ENCODE results near the gene PHYHD1. TPM values are rescaled to one million over a fixed set of nuclear protein-coding genes. Genes with fewer than 3 reads are reported as not detected.

The PHYHD1 gene
- total RNA-seq, 1 donor from 2014 or later, result 23.6 TPM

DNA sequence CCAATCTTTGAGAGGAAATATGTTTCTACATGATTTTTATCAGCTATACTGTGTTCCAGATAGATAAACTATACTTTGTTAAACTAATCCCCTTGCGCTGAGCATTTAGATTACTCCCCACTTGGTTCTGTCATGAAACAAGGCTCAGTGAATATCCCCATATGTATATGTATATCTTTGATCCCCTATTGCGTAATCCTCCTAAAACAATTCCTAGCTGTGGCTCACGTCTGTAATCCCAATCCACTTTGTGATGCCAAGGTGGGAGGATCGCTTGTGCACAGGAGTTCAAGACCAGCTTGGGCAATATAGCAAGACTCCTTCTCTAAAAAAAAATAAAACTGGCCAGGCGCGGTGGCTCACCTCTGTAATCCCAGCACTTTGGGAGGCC, 2.7 kb downstream of the PHYHD1 start:
- intact Hi-C loops (cut with DNase I), result no loop called here
- Histone ChIP-seq H3K9me3 (no peaks in the 10 kb centered on the region), H3K27ac (peak overlapping the region; percentile 96), H3K36me3 (peaks cover 0 to 4% of the 10 kb centered on the region in 2 donors), H3K27me3 (no peaks in the 10 kb centered on the region), H3K4me1 (peaks cover 65% of the 10 kb centered on the region), H3K4me3 (no peak overlapping the region)
- TF ChIP-seq POLR2A (IDR thresholded peaks at IDR 0.05), result no peak
- TF ChIP-seq POLR2AphosphoS5 (IDR thresholded peaks at IDR 0.05; ENCODE audit: insufficient read depth in 1 of 2, low read depth in 1 of 2), result no peak
- TF ChIP-seq, protein P1, sequence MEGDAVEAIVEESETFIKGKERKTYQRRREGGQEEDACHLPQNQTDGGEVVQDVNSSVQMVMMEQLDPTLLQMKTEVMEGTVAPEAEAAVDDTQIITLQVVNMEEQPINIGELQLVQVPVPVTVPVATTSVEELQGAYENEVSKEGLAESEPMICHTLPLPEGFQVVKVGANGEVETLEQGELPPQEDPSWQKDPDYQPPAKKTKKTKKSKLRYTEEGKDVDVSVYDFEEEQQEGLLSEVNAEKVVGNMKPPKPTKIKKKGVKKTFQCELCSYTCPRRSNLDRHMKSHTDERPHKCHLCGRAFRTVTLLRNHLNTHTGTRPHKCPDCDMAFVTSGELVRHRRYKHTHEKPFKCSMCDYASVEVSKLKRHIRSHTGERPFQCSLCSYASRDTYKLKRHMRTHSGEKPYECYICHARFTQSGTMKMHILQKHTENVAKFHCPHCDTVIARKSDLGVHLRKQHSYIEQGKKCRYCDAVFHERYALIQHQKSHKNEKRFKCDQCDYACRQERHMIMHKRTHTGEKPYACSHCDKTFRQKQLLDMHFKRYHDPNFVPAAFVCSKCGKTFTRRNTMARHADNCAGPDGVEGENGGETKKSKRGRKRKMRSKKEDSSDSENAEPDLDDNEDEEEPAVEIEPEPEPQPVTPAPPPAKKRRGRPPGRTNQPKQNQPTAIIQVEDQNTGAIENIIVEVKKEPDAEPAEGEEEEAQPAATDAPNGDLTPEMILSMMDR (IDR thresholded peaks at IDR 0.05), result no peak
- DNase-seq (ENCODE audit: extremely low spot score in 2 of 2), result no peak

DNA sequence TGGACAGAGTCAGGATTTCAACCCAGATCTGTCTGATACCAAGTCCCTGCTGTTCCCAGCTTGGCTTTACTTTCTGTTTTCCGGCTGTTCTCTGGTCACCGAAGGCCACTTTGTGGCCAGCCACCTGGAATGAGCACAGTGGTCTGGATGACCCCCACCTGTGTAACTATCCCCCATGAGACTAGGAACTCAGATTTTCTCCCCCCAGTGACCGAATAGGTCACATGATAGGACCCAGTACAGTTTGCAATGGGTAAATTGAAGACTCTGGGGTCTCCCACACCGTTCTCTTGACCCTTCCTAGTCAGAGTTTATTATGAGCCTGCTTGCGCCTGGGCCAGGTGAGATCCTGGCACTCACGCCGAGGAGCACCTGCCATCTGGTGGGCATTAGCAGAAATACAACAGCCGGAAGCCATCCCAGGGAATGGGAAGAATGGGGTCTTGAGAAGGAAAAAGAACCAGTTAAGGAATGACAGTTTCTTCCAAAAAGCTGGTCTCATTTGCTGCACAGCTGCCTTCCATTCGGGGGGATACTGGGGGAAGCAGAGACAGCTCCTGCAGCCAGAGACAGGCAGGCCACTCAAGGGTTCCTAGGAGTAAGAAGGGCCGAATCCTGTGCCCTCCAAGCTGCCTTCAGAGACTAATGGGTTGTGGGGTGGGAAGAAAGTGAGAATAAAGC, 7.1 kb downstream of the PHYHD1 start:
- DNase-seq (ENCODE audit: extremely low spot score in 2 of 2), result no peak

DNA sequence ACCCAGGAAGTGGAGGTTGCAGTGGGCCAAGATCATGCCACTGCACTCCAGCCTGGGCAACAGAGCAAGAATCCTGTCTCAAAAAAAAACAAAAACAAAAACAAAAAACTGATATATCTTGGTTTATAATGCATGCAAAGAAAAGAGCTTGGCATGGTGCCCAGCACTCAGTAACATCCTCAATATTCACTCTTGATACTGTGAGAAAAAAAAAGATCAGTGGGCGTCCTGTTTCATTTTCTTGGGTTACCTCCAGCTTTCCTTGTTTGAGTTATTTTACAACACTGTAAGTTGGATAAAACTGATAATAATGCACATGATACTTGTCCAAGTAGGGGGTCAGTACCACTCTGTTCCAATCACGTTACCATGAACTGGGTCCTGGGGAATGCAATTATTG, 7.8 kb downstream of the PHYHD1 start:
- no peak for TF ChIP-seq POLR2AphosphoS5 (IDR thresholded peaks at IDR 0.05; ENCODE audit: insufficient read depth in 1 of 2, low read depth in 1 of 2)
- TF ChIP-seq, protein P1 (IDR thresholded peaks at IDR 0.05), result no peak
- no peak for TF ChIP-seq POLR2A (IDR thresholded peaks at IDR 0.05)
- intact Hi-C loops (cut with DNase I), result loop anchor here (5.0 kb wide), 1 partner anchor 66 kb away; no protein-coding TSS in a partner anchor
- no peaks in the 10 kb centered on the region for H3K9me3 ChIP-seq

More for the DNA sequence above, 7.1 kb downstream of the PHYHD1 start:
- peaks cover 23% of the 10 kb centered on the region for H3K4me1 ChIP-seq
- no peaks in the 10 kb centered on the region for H3K36me3 ChIP-seq
- H3K4me3 ChIP-seq, result no peak overlapping the region
- intact Hi-C loops (cut with DNase I), result loop anchor here (5.0 kb wide), 1 partner anchor 66 kb away; no protein-coding TSS in a partner anchor
- no peaks in the 10 kb centered on the region for H3K27me3 ChIP-seq
- no peaks in the 10 kb centered on the region for H3K9me3 ChIP-seq
- peak in 1 of 2 donors; percentile 40 for TF ChIP-seq POLR2AphosphoS5 (IDR thresholded peaks at IDR 0.05; ENCODE audit: insufficient read depth in 1 of 2, low read depth in 1 of 2)
- no peak for TF ChIP-seq POLR2A (IDR thresholded peaks at IDR 0.05)
- TF ChIP-seq, protein P1 (IDR thresholded peaks at IDR 0.05), result peak; percentile 72 to 94 (median 85)
- H3K27ac ChIP-seq, result peak overlapping the region; percentile 66

DNA sequence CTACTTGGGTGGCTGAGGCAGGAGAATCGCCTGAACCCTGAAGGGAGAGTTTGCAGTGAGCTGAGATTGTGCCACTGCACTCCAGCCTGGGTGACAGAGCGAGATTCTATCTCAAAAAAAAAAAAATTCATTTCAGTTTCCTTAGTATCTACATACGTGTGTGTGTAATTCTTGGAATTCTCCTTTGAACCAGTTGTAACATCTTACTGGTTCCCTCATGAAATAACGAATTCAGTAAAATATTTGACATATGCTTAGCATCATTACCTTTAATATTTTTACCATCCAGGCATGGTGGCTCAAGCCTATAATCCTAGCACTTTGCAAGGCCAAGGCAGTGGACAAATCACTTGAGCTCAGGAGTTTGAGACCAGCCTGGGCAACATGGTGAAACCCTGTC, 8.8 kb downstream of the PHYHD1 start:
- intact Hi-C loops (cut with DNase I), result loop anchor here (5.0 kb wide), 1 partner anchor 67 kb away; no protein-coding TSS in a partner anchor

More for the DNA sequence above, 7.8 kb downstream of the PHYHD1 start:
- Histone ChIP-seq H3K36me3 (no peaks in the 10 kb centered on the region), H3K27me3 (no peaks in the 10 kb centered on the region), H3K4me3 (no peak overlapping the region), H3K4me1 (peaks cover 16% of the 10 kb centered on the region), H3K27ac (no peak overlapping the region)
- no peak for DNase-seq (ENCODE audit: extremely low spot score in 2 of 2)

More for the DNA sequence above, 8.8 kb downstream of the PHYHD1 start:
- Histone ChIP-seq H3K4me1 (peaks cover 11% of the 10 kb centered on the region), H3K9me3 (no peaks in the 10 kb centered on the region), H3K27me3 (no peaks in the 10 kb centered on the region), H3K4me3 (no peak overlapping the region), H3K36me3 (no peaks in the 10 kb centered on the region), H3K27ac (no peak overlapping the region)
- TF ChIP-seq, protein P1 (IDR thresholded peaks at IDR 0.05), result no peak
- TF ChIP-seq POLR2AphosphoS5 (IDR thresholded peaks at IDR 0.05; ENCODE audit: insufficient read depth in 1 of 2, low read depth in 1 of 2), result no peak
- TF ChIP-seq POLR2A (IDR thresholded peaks at IDR 0.05), result no peak
- DNase-seq (ENCODE audit: extremely low spot score in 2 of 2), result no peak
